Activated T-cell treated with anti-CD3 and anti-CD28 coated beads, Interleukin-2, amount 50 U/mL, for 4 hours (primary cell): Measurements from ENCODE around the gene MAST4. TPM values are rescaled to one million over a fixed set of nuclear protein-coding genes. Genes with fewer than 3 reads are reported as not detected.
A peak's percentile ranks its signal among the peaks of the same experiment; 100 is the strongest.

Source experiments
- ATAC-seq, 2 donors: fragments of 200-7000 bp; cut with Tn5 transposase; one replicate each; pipeline ENCODE4 v1.10.0; 2021
- DNase-seq: peaks from one replicate; pipeline ENCODE4 v3.0.0-alpha.2; 2020
- H3K27me3 Mint-ChIP-seq: one replicate; pipeline ENCODE4 v1.8.0; 2021; ENCODE audit warnings: low read depth, mixed read lengths
- H3K36me3 Mint-ChIP-seq: one replicate; pipeline ENCODE4 v1.8.0; 2022; ENCODE audit warnings: mixed read lengths; ENCODE audit not compliant: insufficient read depth
- H3K4me1 Mint-ChIP-seq: one replicate; pipeline ENCODE4 v1.8.0; 2021; ENCODE audit warnings: low read depth, mixed read lengths
- H3K4me3 Mint-ChIP-seq: one replicate; pipeline ENCODE4 v1.8.0; 2021; ENCODE audit warnings: mild to moderate bottlenecking, moderate library complexity, mixed read lengths
- H3K9me3 Mint-ChIP-seq: one replicate; pipeline ENCODE4 v1.8.0; 2021; ENCODE audit warnings: mixed read lengths
- total RNA-seq, 3 donors: library from RNA; stranded (reverse); gene quantifications; one replicate each; pipeline ENCODE4 v1.2.1, GENCODE V29; 2021

MAST4 gene
- total RNA-seq, 3 donors from 2014 or later = 9.5 to 16.5 (median 15.5) TPM

DNA sequence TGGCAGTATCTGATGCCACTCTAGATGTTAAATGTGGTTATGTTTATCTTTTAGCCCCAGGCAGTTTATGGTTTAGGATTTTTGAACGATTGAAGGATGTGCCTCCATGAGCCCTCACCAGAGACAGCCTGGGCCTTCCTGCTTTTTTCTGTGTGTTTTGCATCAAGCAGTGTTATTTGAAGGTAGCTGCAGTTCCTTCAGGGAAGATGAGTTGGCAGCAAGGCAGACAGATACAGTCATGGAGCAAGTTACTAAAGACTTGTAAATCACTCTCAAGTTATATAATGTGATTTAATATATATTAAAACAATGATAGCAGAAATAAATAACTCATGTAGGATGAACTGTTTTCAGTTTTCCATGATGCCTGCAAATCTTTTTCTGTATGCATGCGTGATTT lies 395.6 kb downstream of the MAST4 start:
- no peaks in the 10 kb centered on the region for H3K9me3 Mint-ChIP-seq
- ATAC-seq = no peak
- no peaks in the 10 kb centered on the region for H3K36me3 Mint-ChIP-seq
- no peak overlapping the region for H3K4me3 Mint-ChIP-seq
- DNase-seq = no peak
- H3K4me1 Mint-ChIP-seq = no peaks in the 10 kb centered on the region
- no peaks in the 10 kb centered on the region for H3K27me3 Mint-ChIP-seq

GRCh38 chr5:66992547-66992946 lies 396.4 kb downstream of the MAST4 start:
- no peak overlapping the region for H3K4me3 Mint-ChIP-seq
- H3K27me3 Mint-ChIP-seq = no peaks in the 10 kb centered on the region
- ATAC-seq (no peak), DNase-seq (no peak)
- no peaks in the 10 kb centered on the region for H3K9me3 Mint-ChIP-seq
- H3K36me3 Mint-ChIP-seq = no peaks in the 10 kb centered on the region
- no peaks in the 10 kb centered on the region for H3K4me1 Mint-ChIP-seq

DNA sequence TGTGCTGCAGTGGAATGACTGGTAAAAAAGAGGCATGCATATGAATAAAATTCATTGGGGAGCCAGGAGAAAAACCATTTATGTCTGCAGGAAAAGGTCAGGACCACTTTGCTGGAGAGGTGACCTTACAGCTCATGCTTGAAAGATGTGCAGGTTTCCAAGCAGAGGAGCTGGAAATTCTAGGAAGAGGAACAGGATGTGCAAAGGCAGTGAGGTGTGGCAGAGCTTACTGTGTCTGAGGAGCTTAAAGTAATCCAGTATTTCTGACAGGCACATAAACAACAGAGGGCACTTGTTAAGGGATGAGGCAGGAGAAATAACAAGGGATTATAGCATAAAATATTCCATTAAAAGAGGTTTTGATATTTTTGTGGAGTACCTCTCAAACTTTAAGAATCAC lies 397.3 kb downstream of the MAST4 start:
- no peak for DNase-seq
- Mint-ChIP-seq H3K4me1 (no peaks in the 10 kb centered on the region), H3K9me3 (no peaks in the 10 kb centered on the region), H3K36me3 (no peaks in the 10 kb centered on the region), H3K27me3 (no peaks in the 10 kb centered on the region), H3K4me3 (no peak overlapping the region)
- ATAC-seq = no peak

GRCh38 chr5:66993882-66994281 lies 397.7 kb downstream of the MAST4 start:
- Mint-ChIP-seq H3K9me3 (no peaks in the 10 kb centered on the region), H3K4me1 (no peaks in the 10 kb centered on the region), H3K4me3 (no peak overlapping the region), H3K36me3 (no peaks in the 10 kb centered on the region), H3K27me3 (no peaks in the 10 kb centered on the region)
- DNase-seq = no peak
- ATAC-seq = no peak

GRCh38 chr5:66994790-66995189 lies 398.6 kb downstream of the MAST4 start:
- Mint-ChIP-seq H3K4me1 (no peaks in the 10 kb centered on the region), H3K27me3 (no peaks in the 10 kb centered on the region), H3K9me3 (no peaks in the 10 kb centered on the region), H3K4me3 (no peak overlapping the region), H3K36me3 (no peaks in the 10 kb centered on the region)
- no peak for DNase-seq
- ATAC-seq = no peak

- DNase-seq = no peak
- H3K36me3 Mint-ChIP-seq = no peaks in the 10 kb centered on the region
- H3K9me3 Mint-ChIP-seq = no peaks in the 10 kb centered on the region
Observed at GRCh38 chr5:67000794-67001475, 404.7 kb downstream of the MAST4 start.

GRCh38 chr5:67002832-67003684 lies 406.9 kb downstream of the MAST4 start:
- Mint-ChIP-seq H3K4me3 (no peak overlapping the region), H3K27me3 (no peaks in the 10 kb centered on the region), H3K36me3 (no peaks in the 10 kb centered on the region), H3K9me3 (no peaks in the 10 kb centered on the region), H3K4me1 (peaks cover 51% of the 10 kb centered on the region)
- no peak for ATAC-seq
- no peak for DNase-seq

More at GRCh38 chr5:67000794-67001475, 404.7 kb downstream of the MAST4 start:
- no peak for ATAC-seq
- Mint-ChIP-seq H3K4me3 (no peak overlapping the region), H3K27me3 (no peaks in the 10 kb centered on the region), H3K4me1 (peaks cover 30% of the 10 kb centered on the region)

- DNase-seq (no peak), ATAC-seq (no peak)
- Mint-ChIP-seq H3K9me3 (no peaks in the 10 kb centered on the region), H3K4me3 (peak overlapping the region; percentile 94), H3K27me3 (no peaks in the 10 kb centered on the region), H3K36me3 (no peaks in the 10 kb centered on the region), H3K4me1 (peaks cover 56% of the 10 kb centered on the region)
Observed at GRCh38 chr5:67003685-67003934, 407.4 kb downstream of the MAST4 start.

GRCh38 chr5:67003935-67004729 lies 407.9 kb downstream of the MAST4 start:
- peak overlapping the region; percentile 94 for H3K4me3 Mint-ChIP-seq
- peaks cover 62% of the 10 kb centered on the region for H3K4me1 Mint-ChIP-seq
- H3K36me3 Mint-ChIP-seq = peaks cover 4% of the 10 kb centered on the region
- ATAC-seq (peak; percentile 85 to 86), DNase-seq (peak; percentile 88)
- H3K27me3 Mint-ChIP-seq = no peaks in the 10 kb centered on the region
- H3K9me3 Mint-ChIP-seq = no peaks in the 10 kb centered on the region

DNA sequence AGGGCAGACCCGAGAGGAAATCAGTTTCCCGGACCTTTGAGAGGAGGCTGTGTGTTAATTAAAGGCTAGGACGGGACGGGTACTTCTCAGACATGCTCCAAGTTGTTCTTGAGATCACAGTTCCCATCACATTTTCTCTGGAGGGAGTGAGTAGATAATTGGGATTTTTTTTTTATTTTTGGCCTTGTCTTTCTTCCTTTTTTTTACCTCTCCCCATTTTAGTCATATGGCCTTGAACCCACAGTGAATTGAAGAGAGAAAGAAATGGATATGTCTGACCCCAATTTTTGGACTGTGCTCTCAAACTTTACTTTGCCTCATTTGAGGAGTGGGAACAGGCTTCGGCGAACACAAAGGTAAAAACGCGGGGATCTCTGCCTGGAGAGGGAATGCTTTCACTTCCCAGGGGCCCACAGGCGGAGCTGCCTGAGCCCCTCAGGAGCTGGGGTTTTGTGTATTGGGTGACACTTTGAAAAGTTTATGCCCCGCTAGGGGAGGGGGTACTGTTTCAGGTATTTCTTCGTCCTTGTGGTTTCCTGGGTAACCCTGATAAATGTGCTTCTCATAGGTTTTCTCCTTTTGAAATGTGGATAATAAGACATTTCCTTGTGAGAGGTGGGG lies 408.6 kb downstream of the MAST4 start:
- Mint-ChIP-seq H3K4me1 (peaks cover 68% of the 10 kb centered on the region), H3K9me3 (no peaks in the 10 kb centered on the region), H3K27me3 (no peaks in the 10 kb centered on the region), H3K36me3 (peaks cover 9% of the 10 kb centered on the region), H3K4me3 (peak overlapping the region; percentile 94)
- DNase-seq (no peak), ATAC-seq (no peak)

DNA sequence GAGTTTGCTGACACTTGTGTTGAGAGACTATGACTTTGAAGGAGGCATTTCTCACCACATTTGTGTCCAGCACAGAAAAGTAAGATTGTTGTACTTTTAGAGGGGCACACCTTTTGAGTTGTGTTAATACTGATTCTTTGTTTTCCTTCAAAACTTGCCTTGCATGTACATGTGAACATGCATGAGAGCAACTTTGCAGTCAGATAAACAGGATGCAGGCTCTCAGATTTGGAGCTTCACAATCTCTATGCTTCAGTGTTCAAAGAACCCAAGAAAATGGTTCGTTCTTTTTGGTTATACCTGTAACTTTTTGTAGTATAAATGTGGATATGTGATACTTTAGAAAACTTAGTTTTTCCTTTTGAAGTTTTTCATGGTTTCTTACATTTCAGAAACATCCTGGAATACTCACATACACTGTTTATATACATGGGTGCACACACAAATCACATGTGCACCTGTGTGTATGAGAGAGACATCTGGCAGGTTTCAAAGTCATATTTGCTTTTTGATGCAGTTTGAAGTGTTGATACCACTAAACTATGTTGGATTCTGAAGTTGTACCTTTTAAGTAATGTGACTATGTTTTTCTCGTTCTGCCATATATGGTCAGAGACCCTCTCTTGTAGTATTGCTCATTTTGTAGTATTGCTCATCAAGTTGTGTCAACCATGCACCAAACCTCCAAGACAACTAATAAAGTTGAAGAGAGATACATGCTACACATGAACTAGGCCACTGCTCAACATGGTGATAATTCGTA lies 409.7 kb downstream of the MAST4 start:
- Mint-ChIP-seq H3K4me1 (peaks cover 78% of the 10 kb centered on the region), H3K36me3 (peaks cover 9% of the 10 kb centered on the region), H3K27me3 (no peaks in the 10 kb centered on the region), H3K9me3 (no peaks in the 10 kb centered on the region), H3K4me3 (peak overlapping the region; percentile 94)
- DNase-seq (no peak), ATAC-seq (peak; percentile 32)

GRCh38 chr5:67006500-67006848 lies 410.3 kb downstream of the MAST4 start:
- no peaks in the 10 kb centered on the region for H3K27me3 Mint-ChIP-seq

GRCh38 chr5:67009028-67009427 lies 412.8 kb downstream of the MAST4 start:
- peaks cover 90% of the 10 kb centered on the region for H3K4me1 Mint-ChIP-seq
- H3K27me3 Mint-ChIP-seq = no peaks in the 10 kb centered on the region

More at GRCh38 chr5:67006500-67006848, 410.3 kb downstream of the MAST4 start:
- Mint-ChIP-seq H3K9me3 (no peaks in the 10 kb centered on the region), H3K4me3 (peak overlapping the region; percentile 94), H3K36me3 (peaks cover 9% of the 10 kb centered on the region), H3K4me1 (peaks cover 83% of the 10 kb centered on the region)
- ATAC-seq (no peak), DNase-seq (no peak)

More at GRCh38 chr5:67009028-67009427, 412.8 kb downstream of the MAST4 start:
- H3K4me3 Mint-ChIP-seq = no peak overlapping the region
- ATAC-seq (no peak), DNase-seq (no peak)
- H3K36me3 Mint-ChIP-seq = peaks cover 12% of the 10 kb centered on the region
- H3K9me3 Mint-ChIP-seq = no peaks in the 10 kb centered on the region
